Right renal pelvis (tissue), 4 donors: ENCODE results near the gene EMID1. TPM values are rescaled to one million over a fixed set of nuclear protein-coding genes. Genes with fewer than 3 reads are reported as not detected.
A peak's percentile ranks its signal among the peaks of the same experiment; 100 is the strongest.

Experiments used
- DNase-seq, 4 donors: peaks; one replicate each; pipeline ENCODE4 v3.0.0-alpha.2; 2013; ENCODE audit warnings: low read depth in 4 of 4, low spot score in 3 of 4, missing footprints in 1 of 4
- polyA plus RNA-seq, 4 donors: library from polyadenylated mRNA; unstranded; fragments of 120-200 nt; gene quantifications; one replicate each; pipeline ENCODE4 v1.2.1, GENCODE V29; 2013; ENCODE audit not compliant: insufficient read length in 4 of 4

Gene EMID1
- polyA plus RNA-seq, 4 donors = 73.9 to 115 (median 78.5) TPM

DNA sequence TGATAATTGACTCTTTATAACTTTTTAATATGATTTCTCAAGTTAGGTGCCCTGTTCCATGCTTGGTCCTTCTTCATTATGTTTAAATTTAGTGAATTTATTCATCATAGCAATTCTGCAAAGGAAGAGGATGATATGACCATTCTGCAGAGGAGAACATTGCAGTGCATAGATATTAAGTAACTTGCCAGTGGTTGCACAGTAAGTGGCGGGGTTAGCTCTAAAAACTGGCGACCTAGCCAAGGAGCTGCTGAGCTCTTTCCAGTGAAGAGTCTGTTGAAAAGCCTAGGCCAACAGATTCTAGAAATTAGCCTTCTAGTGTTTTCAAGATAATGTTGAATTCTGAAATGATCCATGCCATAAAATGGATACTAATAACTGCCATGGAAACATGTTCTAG, 66.9 kb downstream of the EMID1 start:
- no peak for DNase-seq

GRCh38 chr22:29275167-29275566, 69.5 kb downstream of the EMID1 start:
- no peak for DNase-seq

DNA sequence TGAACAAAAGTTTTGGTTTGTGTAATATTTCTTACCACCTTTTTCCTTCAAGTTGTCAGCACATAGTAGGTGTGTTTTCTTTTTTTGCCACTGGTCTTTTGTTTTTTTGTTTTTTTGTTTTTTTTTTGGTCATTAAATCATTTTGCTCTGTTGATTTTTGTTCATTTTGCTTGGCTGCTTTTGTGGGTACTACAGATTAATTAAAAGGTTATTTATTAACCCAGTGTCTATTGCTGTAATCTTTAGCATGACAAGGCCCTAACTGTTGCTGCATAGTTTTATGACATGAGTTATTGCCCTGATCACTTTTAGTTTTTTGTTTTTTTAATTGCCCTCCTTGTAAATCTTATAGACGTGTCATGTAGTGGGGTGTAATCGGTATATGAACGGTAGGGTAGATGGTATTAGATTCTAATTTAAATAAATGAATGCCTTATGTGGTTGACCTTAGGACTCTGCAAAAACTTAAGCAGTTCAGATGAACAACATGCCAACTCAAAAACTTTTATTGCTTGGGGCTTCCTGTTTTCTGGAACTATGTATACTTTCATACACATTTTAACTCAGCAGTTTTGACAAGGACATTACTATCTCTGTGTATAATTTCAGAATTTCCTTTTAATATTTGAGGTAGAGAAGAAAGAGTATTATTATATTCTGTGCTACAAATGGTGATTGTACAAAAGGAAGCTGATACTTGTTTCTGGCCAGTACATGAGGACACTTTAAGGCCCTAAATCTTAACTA, 70.3 kb downstream of the EMID1 start:
- no peak for DNase-seq

DNA sequence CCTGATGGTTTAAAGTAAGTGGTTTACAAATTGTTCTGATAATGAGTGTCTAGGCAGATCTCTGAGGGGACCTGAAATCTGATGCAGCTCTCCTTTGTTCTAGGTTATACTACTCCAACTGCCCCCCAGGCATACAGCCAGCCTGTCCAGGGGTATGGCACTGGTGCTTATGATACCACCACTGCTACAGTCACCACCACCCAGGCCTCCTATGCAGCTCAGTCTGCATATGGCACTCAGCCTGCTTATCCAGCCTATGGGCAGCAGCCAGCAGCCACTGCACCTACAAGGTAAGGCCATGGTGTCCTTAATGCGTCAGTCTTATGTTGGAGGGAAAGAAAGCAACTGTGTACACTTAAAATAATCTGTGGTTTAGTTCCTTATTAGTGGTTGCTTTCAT, 72.2 kb downstream of the EMID1 start:
- DNase-seq = no peak

DNA sequence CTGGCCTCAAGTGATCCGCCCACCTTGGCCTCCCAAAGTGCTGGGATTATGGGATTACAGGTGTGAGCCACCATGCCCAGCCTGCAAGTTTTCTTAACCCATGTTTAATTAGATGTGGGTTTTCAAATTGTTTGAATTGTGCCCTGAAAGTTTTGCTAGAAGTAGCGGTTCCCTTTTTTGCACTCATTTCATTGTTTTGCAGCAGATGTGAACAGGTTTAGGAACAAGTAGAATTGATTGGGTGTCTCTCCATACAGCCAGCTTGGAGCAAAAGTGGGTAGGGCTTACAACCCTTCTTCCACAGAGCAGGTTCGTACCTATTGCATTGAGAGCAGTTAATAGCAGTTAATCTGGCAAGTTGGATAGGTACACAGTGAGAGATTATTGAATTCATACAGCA, 78.5 kb downstream of the EMID1 start:
- no peak for DNase-seq

GRCh38 chr22:29288837-29289236, 83.1 kb downstream of the EMID1 start:
- DNase-seq = no peak

- DNase-seq = no peak
Measured at GRCh38 chr22:29290061-29290460, 84.4 kb downstream of the EMID1 start.

GRCh38 chr22:29291215-29291614, 85.5 kb downstream of the EMID1 start:
- no peak for DNase-seq

GRCh38 chr22:29292379-29292778, 86.7 kb downstream of the EMID1 start:
- no peak for DNase-seq

- DNase-seq = no peak
Measured at GRCh38 chr22:29298641-29299040, 92.9 kb downstream of the EMID1 start.

- no peak for DNase-seq
Measured at GRCh38 chr22:29299136-29299900, 93.6 kb downstream of the EMID1 start.

- DNase-seq = no peak
Measured at GRCh38 chr22:29300467-29300806, 94.7 kb downstream of the EMID1 start.

DNA sequence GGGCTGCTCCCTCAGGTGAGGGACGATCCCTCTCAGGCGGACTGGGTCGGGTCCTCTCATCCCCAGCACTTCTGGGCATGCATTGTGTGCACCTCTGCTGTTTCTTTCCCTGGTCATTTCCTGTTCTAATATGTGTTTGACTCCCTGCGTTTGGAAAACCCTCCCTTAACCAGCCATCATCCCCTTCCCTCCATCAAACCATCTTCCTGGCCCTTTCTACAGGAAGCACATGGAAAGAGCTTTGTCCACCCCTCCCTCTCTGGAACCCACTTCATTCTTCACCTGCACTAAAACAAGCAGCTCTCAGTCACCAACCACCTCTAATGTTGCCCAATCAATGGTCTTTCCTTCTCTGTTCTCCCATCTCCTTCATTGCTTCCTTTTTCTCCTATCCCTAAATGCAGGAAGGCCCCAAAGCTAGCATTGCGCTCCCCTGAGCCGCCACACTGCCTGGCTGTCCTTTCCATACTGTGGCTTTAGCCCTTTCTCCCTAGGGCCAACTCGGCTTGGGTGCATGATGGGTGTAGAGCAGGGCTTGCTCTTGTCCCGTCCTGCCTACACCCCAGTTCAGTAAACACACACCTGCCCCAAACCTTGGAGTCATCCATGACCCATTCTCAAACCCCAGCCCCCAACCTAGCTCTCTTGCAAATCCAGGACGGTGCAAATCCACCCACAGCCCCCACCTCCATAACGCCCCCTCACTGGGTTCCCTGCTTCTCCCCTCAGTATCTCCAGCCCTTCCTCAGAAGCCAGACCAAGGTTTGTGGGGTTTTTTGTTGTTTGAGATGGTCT, 95.3 kb downstream of the EMID1 start:
- DNase-seq = no peak

- DNase-seq = no peak
Measured at GRCh38 chr22:29301716-29302401, 96.2 kb downstream of the EMID1 start.

DNA sequence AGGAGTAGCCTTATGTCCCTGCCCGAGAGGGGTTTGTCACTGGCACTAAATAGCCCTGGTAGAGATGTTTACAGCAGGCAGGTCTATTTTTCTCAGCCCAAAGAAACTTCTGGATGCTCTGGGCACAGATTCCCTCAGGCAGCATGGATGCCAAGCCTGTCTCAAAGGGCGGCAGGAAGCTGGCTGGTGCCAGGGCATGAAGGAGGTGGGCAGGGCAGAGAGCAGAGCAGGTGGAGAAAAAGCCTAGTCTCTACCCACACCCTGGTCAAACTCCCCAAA, 96.6 kb downstream of the EMID1 start:
- DNase-seq = no peak

- no peak for DNase-seq
Measured at GRCh38 chr22:29302681-29303465, 97.2 kb downstream of the EMID1 start.

DNA sequence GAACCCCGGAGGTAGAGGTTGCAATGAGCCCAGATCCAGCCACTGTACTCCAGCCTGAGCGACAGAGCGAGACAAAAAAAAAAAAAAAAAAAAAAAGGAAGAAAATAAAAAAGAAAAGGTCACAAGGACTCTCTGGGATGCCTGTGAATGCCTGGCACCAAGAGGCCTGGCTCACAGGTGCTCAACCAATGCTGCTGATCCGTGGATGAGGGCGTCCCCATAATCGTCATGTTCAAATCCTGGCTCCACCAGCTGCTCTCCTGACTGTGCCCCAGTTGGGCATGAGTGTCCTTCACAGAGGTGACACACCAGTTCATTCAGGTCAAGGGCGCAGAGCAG, 100.1 kb downstream of the EMID1 start:
- no peak for DNase-seq

DNA sequence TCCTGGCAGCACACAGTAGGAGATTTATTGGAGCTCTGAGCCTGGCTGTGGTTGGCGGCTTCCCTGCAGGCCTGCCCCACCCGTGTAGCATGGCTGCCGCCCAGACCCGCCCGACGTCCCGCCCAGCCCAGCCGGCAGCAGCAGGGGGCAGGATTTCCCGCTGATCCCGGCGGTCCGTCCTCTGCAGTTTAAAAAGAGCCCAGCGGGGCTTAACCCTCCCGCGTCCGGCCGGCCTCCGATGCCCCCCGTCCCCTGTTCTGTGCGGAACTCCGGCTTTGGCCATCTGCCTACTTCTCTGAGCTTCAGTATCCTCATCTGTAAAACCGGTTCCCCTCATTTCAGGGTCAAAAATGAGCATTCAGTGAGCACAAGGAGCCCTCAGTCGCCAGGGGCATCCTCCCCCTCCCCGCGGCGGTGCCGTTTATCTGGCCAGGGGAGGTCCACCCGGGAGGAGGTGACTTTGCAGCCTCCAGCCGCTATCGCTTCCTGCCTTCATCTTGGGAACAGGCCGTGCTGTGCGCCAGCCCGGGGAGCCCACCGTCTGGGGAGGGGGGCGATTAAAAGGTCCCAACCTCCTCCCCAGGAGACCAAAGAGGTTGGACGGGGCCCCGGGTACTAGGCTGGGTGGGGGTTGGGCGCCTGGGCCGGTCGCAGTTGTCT, 100.6 kb downstream of the EMID1 start, which contains the start of gene GAS2L1:
TSS of gene GAS2L1 (plus strand) at position 476 of the 660 bp plus-strand sequence. CDS start 1,456 bp downstream, outside the sequence.
- peak; percentile 60 to 64 (median 62) for DNase-seq

DNA sequence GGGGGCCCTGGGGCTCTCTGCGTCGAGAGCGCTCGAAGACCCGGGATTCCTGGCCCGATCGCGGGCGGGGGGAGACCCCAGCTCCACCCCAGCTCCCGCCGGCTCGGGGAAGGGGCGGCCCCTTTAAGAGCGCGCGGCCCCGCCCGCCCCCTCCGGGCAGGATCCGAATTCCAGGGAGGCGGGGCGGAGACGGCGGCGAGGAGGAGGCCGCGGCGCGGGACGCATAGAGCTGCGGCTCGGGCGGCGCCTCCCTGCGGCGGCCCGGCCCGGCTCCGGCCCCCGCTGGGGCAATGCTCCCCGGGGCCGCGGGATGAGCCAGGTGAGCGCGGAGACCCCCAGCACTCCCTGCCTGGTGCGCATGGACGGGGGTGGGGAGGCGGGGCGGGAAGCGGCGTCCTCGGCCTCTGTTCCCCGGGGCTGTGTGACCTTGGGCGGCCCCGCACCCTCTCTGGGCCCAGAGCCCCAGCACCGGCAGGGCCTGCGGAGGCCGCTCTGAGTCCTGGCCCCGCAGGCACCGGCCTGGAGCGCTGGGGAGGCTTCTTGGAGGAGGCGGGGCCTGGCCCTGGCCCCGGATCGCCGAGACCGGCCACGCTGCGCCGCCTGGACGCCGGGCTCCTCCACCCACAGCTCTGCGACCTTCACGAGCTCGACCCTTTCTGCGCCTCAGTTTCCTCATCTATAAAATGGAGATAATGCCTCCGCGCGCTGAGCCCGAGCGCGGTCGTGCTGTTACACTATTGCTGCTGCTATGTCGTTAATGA, 101.3 kb downstream of the EMID1 start:
- DNase-seq = peak in 3 of 4 donors; percentile 60 to 68 (median 66)
